ENCODE data around the gene FDX2.

DNA sequence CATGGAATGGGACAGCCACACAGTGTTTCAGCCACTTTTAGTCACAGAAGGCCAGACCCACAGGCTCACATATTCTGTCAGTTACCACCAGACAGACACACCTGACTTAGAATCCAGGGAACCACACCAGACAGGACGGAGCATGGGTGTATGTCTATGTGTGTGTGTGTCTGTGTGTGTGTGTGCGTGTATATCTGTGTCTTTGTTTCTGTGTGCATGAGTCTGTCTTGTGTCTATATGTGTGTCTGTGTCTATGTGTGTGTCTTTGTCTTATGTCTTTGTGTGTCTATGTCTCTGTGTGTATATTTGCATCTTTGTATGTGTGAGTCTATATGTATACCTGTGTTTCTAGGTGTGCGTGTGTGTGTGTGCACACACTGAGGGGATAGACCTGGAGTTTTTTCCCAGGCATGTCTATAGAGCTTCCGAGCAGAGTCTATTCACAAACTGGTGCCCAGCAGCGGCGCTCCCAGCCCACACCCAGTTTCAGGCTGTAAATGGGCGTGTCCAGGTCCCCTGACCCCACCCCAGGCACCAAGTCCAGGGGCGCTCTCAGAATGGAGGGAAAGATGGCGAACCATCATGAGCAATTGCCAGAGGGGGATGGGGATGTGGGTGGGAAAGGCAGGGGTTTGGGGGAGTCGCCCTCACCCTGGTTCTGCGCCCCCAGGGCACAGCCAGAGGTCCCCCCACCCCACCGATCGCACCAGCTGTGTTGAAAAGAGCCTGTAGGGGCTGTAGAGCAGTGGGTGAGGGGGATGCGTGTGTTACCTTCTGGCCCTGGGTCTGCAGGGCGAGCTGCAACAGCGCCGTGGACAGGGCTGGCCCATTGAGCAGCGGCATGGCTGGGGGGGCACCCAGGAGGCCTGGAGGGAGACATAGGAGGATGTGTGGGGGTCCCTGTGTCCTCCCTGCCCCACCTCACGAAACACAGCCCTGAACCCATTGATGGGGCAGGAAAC, 6.3 kb upstream of the FDX2 start:
- no peak for TF ChIP-seq POLR2AphosphoS5 (IDR thresholded peaks at IDR 0.05)
- TF ChIP-seq, protein P1, sequence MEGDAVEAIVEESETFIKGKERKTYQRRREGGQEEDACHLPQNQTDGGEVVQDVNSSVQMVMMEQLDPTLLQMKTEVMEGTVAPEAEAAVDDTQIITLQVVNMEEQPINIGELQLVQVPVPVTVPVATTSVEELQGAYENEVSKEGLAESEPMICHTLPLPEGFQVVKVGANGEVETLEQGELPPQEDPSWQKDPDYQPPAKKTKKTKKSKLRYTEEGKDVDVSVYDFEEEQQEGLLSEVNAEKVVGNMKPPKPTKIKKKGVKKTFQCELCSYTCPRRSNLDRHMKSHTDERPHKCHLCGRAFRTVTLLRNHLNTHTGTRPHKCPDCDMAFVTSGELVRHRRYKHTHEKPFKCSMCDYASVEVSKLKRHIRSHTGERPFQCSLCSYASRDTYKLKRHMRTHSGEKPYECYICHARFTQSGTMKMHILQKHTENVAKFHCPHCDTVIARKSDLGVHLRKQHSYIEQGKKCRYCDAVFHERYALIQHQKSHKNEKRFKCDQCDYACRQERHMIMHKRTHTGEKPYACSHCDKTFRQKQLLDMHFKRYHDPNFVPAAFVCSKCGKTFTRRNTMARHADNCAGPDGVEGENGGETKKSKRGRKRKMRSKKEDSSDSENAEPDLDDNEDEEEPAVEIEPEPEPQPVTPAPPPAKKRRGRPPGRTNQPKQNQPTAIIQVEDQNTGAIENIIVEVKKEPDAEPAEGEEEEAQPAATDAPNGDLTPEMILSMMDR (IDR thresholded peaks at IDR 0.05) = no peak

Measured in prostate gland (tissue), 2 donors.